Neutrophil (primary cell): ENCODE measurements around the gene ITPKA.

Experiments used
- H3K27ac ChIP-seq: fragments of 200-600 bp; sonication (generic); 2 replicates; pipeline ENCODE4 v1.5.1; 2016; ENCODE audit warnings: mild to moderate bottlenecking, moderate library complexity
- H3K27me3 ChIP-seq: fragments of 200-600 bp; sonication (generic); 2 replicates; pipeline ENCODE4 v1.6.0; 2016; ENCODE audit warnings: mild to moderate bottlenecking
- H3K36me3 ChIP-seq: fragments of 200-600 bp; sonication (generic); 2 replicates; pipeline ENCODE4 v1.5.1; 2017
- H3K4me1 ChIP-seq, 2 experiments: fragments of 200-600 bp in 1 of 2; sonication (generic) in 1 of 2; 1 replicate in 1 of 2; 2 replicates in 1 of 2; pipeline versions ENCODE4 v1.5.1 to v1.6.1; 2013 to 2016; ENCODE audit warnings: low read depth in 1 of 2, low read length in 1 of 2, mild to moderate bottlenecking in 1 of 2, moderate library complexity in 1 of 2; ENCODE audit not compliant: control insufficient read depth in 1 of 2, insufficient read depth in 1 of 2
- H3K4me3 ChIP-seq, 2 experiments: fragments of 200-600 bp in 1 of 2; sonication (generic) in 1 of 2; 1 replicate in 1 of 2; 2 replicates in 1 of 2; pipeline ENCODE4 v1.5.1; 2013 to 2016; ENCODE audit warnings: low read depth in 1 of 2, low read length in 1 of 2, mild to moderate bottlenecking in 1 of 2, moderate library complexity in 1 of 2
- H3K9me3 ChIP-seq: fragments of 200-600 bp; sonication (generic); 2 replicates; pipeline ENCODE4 v1.5.1; 2016
- TF ChIP-seq, protein P1 (sequence below): fragments of 200-600 bp; sonication (generic); IDR thresholded peaks from 2 replicates; pipeline ENCODE4 v1.5.1; 2016; ENCODE audit warnings: antibody characterized with exemption

Gene ITPKA

DNA sequence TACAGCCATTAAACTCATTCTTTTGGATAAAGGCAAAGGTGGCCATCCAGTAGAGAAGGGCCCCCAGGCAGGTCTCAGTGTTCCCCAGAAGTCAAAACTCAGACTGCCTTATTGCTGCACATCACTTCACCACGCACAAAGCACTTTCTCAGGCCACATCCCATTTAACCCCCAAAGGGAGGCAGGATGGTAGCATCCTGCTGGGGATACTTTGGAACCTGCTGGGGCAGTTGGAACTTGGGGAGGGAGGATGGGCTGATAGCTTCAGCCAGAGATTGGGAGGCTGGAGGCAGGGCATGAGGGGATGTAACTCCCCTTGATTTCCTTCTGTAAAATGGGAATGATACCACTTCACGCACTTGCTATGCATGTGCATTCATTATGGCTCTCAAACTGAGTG lies 5.0 kb downstream of the ITPKA start:
- H3K4me1 ChIP-seq, result peaks cover 45 to 48% of the 10 kb centered on the region in 2 experiments
- TF ChIP-seq, protein P1, sequence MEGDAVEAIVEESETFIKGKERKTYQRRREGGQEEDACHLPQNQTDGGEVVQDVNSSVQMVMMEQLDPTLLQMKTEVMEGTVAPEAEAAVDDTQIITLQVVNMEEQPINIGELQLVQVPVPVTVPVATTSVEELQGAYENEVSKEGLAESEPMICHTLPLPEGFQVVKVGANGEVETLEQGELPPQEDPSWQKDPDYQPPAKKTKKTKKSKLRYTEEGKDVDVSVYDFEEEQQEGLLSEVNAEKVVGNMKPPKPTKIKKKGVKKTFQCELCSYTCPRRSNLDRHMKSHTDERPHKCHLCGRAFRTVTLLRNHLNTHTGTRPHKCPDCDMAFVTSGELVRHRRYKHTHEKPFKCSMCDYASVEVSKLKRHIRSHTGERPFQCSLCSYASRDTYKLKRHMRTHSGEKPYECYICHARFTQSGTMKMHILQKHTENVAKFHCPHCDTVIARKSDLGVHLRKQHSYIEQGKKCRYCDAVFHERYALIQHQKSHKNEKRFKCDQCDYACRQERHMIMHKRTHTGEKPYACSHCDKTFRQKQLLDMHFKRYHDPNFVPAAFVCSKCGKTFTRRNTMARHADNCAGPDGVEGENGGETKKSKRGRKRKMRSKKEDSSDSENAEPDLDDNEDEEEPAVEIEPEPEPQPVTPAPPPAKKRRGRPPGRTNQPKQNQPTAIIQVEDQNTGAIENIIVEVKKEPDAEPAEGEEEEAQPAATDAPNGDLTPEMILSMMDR, result no peak

DNA sequence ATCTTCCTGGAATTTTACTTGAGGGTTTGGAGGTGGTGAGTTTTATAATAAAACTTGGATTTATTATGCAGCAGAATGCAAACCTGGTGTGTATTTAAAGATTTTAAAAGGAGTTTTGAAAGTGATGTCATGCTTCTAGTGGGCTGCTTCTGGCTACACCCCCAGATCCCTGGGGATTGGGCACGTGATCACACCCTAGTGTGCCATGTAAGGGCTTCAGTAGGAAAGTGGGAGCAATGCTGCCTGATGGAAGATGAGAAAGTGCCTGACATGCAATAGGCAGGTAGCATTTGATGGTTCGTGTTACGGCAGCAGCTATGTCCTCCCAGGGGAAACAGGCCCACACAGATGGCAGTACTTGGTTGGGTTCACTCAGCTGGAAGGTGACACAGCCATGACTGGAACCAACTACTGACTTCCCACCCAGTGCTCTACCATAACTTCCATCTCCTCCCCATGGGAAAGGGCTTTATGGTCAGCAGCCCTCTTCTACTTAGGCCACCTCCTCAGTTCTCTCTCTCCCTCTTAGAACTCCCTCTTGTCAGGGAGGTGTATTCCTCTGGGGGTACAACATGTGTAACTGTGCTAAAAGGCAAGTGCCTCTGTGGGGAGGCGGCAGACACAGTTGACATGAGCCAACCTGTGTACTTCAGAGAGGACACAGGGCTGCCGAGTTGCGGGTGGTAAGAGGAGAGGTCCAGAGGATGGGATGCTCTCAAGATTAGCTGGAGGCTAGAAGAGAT lies 5.6 kb downstream of the ITPKA start:
- no peaks in the 10 kb centered on the region for H3K9me3 ChIP-seq
- H3K27me3 ChIP-seq, result peaks cover 99% of the 10 kb centered on the region
- no peak overlapping the region for H3K4me3 ChIP-seq
- no peaks in the 10 kb centered on the region for H3K36me3 ChIP-seq
- TF ChIP-seq, protein P1, result no peak
- H3K4me1 ChIP-seq, result peaks cover 43 to 45% of the 10 kb centered on the region in 2 experiments
- H3K27ac ChIP-seq, result no peak overlapping the region

More for the DNA sequence above, 5.0 kb downstream of the ITPKA start:
- Histone ChIP-seq H3K27me3 (peaks cover 100% of the 10 kb centered on the region), H3K36me3 (no peaks in the 10 kb centered on the region), H3K9me3 (no peaks in the 10 kb centered on the region), H3K4me3 (no peak overlapping the region), H3K27ac (no peak overlapping the region)

DNA sequence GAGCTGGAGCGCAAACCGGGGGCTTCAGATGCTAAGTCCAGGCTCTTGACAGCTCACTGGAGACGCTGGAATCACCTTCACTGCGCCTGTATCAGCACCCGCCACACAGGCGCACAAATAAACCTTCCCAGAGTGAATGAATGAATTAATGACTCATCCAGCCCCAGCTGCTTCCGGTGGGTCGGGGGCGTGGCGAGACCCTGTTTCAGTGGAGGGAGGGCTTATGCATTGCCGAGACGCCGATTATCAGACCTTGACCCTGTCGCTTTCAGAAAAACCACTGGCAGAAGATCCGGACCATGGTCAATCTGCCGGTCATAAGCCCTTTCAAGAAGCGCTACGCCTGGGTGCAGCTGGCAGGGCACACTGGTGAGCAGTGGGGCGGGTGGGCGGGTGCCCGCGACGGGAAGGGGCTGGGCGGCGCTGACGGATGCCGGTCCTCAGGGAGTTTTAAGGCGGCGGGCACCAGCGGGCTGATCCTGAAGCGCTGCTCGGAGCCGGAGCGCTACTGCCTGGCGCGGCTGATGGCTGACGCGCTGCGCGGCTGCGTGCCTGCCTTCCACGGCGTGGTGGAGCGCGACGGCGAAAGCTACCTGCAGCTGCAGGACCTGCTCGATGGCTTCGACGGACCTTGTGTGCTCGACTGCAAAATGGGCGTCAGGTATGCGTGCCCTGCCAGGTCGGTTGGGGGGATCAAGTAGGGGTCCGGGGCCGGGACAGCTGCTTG lies 7.7 kb downstream of the ITPKA start:
- Histone ChIP-seq H3K4me1 (peaks cover 26 to 27% of the 10 kb centered on the region in 2 experiments), H3K36me3 (no peaks in the 10 kb centered on the region), H3K27me3 (peaks cover 78% of the 10 kb centered on the region), H3K4me3 (peak overlapping the region in 1 of 2 experiments; percentile 52), H3K9me3 (no peaks in the 10 kb centered on the region), H3K27ac (no peak overlapping the region)
- TF ChIP-seq, protein P1, result no peak

DNA sequence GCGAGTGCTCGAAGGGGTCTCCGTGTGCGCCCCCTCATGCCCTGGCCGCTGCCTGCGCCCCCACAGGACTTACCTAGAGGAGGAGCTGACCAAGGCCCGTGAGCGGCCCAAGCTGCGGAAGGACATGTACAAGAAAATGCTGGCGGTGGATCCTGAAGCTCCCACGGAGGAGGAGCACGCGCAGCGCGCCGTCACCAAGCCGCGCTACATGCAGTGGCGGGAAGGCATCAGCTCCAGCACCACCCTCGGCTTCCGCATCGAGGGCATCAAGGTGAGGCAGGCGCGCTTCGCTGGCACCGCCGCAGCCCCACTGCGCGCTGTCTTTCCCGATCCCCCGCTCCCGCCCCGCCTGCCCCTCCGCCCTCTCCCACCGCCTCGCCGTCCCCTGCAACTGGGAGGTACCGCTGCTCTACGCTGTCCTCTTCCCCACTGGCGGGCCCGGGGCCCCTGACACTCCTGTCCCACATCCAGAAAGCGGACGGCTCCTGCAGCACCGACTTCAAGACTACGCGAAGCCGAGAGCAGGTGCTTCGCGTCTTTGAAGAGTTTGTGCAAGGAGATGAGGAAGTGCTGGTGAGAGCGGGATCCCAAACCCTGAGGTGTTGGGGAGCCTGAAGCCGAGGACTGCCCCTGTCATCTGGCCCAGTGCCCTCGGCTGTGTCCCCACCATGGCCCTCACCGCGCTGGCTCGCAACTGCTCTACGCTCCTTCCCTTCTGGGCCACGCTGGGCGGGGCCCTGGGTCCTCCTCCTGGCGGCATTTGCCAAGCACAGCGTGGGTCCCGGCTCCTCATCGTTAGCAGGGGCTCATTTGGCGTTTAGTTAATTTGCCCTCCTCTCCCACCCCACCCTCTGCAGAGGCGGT lies 8.5 kb downstream of the ITPKA start:
- no peak overlapping the region for H3K27ac ChIP-seq
- H3K27me3 ChIP-seq, result peaks cover 70% of the 10 kb centered on the region
- TF ChIP-seq, protein P1, result no peak
- no peaks in the 10 kb centered on the region for H3K36me3 ChIP-seq
- H3K4me1 ChIP-seq, result peaks cover 26 to 27% of the 10 kb centered on the region in 2 experiments
- peak overlapping the region; percentile 43 to 52 for H3K4me3 ChIP-seq
- H3K9me3 ChIP-seq, result no peaks in the 10 kb centered on the region
